ENCODE data around the gene C14orf180.
"Not testable (repeated sequence)": the region's sequence is repeated elsewhere in the genome, so short reads cannot be mapped to it uniquely, and the experiment has no call there.

Gene C14orf180

GRCh38 chr14:104579939-104580338 is 375 bp downstream of the C14orf180 start:
- not testable (repeated sequence) for DNase-seq

GRCh38 chr14:104580961-104581360 is 1.4 kb downstream of the C14orf180 start:
- DNase-seq: no peak

- no peak for DNase-seq
Measured at GRCh38 chr14:104581521-104581920, 2.0 kb downstream of the C14orf180 start.

- DNase-seq: no peak
Measured at GRCh38 chr14:104582005-104582404, 2.4 kb downstream of the C14orf180 start.

- DNase-seq: no peak
Measured at GRCh38 chr14:104582662-104583061, 3.1 kb downstream of the C14orf180 start.

- no peak for DNase-seq
Measured at GRCh38 chr14:104583424-104584306, 4.1 kb downstream of the C14orf180 start.

GRCh38 chr14:104584557-104584956 is 5.0 kb downstream of the C14orf180 start:
- no peak for DNase-seq

- DNase-seq: no peak
Measured at GRCh38 chr14:104585966-104586697, 6.6 kb downstream of the C14orf180 start.

GRCh38 chr14:104586832-104587620 is 7.5 kb downstream of the C14orf180 start:
- DNase-seq: no peak

- no peak for DNase-seq
Measured at GRCh38 chr14:104587641-104588040, 8.1 kb downstream of the C14orf180 start.

- DNase-seq: no peak
Measured at GRCh38 chr14:104588066-104588857, 8.7 kb downstream of the C14orf180 start.

GRCh38 chr14:104589338-104590195 is 10.0 kb downstream of the C14orf180 start:
- no peak for DNase-seq

- DNase-seq: no peak
Measured at GRCh38 chr14:104590240-104590965, 10.8 kb downstream of the C14orf180 start.

- DNase-seq: no peak
Measured at GRCh38 chr14:104591031-104591430, 11.5 kb downstream of the C14orf180 start.

- DNase-seq: no peak
Measured at GRCh38 chr14:104591506-104592291, 12.1 kb downstream of the C14orf180 start.

GRCh38 chr14:104592292-104592672 is 12.7 kb downstream of the C14orf180 start:
- DNase-seq: no peak

GRCh38 chr14:104592785-104593184 is 13.2 kb downstream of the C14orf180 start:
- DNase-seq: no peak

GRCh38 chr14:104593241-104593701 is 13.7 kb downstream of the C14orf180 start:
- no peak for DNase-seq

- DNase-seq: no peak
Measured at GRCh38 chr14:104593710-104594136, 14.2 kb downstream of the C14orf180 start.
